ENCODE measurements around the gene SPTLC1.

GRCh38 chr9:92151691-92152393 is 36.6 kb upstream of the SPTLC1 start:
- no peak for TF ChIP-seq CTCF (IDR thresholded peaks at IDR 0.05; ENCODE audit: poor library complexity, severe bottlenecking)
- TF ChIP-seq RAD21 (conservative IDR thresholded peaks at IDR 0.05) = no peak
- no peak for TF ChIP-seq REST (IDR thresholded peaks at IDR 0.05; ENCODE audit: borderline replicate concordance)
- no peak for TF ChIP-seq POLR2AphosphoS5 (IDR thresholded peaks at IDR 0.05)
- TF ChIP-seq SMC3 (conservative IDR thresholded peaks at IDR 0.05; ENCODE audit: poor library complexity) = no peak
